Retina (tissue), 1 donor: ENCODE results near the gene MEGF8.

Experiments
- DNase-seq: peaks from one replicate; pipeline ENCODE4 v3.0.0-alpha.2; 2016

MEGF8 gene

DNA sequence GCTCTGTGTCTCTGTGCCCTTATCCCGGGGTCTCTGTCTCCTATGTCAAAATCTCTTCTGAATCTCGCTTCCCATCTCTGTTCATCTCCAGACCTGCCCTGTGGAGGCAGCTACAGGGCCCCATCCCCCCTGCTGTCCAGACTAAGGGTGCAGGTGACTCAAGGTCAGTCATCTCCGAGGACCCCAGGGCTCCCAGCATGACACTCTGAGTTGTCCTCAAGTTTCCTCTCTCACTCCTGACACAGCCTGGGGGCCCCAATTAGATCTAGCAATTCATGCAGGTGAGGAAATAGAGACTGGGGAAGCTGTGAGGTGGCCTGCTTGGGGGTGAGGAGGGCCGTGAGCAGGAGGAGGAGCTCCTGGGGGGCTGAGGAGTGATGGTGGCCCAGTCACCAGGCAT is 66.7 kb downstream of the MEGF8 start:
- no peak for DNase-seq

DNA sequence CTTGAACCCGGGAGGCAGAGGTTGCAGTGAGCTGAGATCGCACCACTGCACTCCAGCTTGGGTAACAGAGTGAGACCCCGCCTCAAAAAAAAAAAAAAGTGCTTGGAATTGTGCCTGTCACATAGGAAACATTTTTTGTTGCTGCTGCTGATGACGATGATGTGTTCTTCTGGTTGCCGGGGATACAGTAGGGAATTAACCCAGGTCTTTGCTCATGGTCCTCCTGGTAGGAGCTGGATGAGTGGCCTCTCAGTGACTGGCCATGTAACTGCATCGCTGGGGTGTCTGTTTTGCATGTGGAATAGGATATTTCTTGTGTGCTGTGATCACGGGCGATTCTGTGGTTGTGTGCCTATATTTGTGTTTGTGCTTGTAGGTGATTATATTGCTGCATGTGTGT is 69.3 kb downstream of the MEGF8 start:
- DNase-seq, result no peak

DNA sequence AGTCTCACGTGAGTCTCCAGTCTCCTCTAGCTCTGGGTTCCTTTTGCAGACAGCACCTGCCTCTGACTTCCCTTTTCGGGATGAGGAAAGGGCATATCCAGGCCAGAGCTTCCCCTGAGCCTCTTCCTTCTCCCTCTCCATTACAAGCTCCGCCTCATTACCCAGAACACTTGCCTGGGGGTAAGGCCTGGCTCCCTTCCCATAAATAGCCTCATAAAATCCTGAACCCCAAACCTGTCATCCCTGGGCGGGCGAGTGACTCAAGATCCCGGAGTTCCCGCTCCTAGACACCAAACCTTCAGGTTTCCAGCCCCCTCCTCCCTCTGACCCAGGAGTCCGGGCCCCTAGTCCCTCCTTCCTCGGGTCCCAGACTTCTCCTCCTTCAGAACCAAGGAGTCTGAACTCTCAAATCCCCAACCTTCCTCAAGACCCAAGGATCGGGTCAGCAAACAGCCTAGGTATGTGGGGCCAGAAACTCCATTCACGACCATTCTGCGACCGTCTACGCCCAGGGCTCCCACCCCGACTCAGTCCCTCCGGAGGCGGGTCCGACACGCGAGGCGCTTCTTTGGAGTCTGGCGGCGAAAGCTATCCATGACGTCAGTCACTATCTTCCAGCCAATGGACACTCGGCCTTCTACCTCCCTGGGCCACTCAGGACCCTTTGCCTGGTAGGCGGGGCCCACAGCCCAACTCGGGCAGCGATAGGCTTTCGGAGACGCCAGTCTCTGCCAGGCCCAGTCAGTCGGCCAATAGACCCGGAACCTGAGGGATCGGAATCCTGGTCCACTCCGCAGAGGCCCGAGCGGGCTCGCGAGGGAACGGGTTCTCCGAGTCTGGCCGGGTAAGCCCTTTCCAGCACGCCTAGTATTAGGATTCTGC is 71.2 kb downstream of the MEGF8 start:
- peak; percentile 98 for DNase-seq

DNA sequence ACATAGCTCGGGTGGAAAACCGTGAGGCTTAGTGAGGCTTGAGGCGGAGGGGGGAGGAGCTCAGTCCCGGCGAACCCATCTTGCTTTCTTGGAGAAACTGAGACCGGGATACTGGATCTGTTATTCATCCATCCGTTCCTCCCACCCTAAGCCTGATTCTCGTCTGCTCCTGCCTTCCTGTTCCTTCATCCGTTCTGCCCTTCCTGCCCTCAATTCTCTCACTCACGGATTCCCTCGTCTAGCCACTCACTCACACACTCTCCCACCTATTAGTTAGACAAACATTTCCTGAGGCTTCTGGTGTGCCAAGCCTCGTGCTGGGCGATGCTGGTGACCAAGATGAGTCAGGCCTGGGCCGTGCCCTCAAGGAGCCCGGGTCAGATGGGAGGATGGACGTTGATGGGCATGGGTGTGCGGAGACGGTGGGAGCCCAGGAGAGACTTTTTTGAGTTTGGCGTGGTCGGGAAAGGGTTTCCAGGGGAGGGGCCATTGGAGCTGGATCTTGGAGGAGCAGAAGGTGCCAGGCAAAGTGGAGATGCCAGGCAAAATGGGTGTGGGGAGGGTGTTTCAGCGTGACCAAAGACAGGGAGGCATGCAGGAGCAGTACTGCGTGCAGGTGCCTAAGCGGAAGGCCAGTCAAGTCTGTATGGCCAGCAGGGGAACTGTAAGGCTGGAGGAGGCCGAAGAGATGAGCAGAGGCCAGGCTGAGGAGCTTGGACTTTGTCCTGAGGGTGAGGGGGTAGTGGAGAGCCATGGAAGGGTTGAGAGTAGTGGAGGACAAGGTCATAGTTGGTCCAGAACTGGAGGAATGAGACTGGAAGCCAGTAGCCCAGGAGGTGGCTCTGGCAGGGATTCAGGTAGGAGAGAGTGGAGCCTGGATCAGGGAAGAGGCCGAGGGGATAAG is 72.1 kb downstream of the MEGF8 start:
- peak; percentile 32 for DNase-seq

DNA sequence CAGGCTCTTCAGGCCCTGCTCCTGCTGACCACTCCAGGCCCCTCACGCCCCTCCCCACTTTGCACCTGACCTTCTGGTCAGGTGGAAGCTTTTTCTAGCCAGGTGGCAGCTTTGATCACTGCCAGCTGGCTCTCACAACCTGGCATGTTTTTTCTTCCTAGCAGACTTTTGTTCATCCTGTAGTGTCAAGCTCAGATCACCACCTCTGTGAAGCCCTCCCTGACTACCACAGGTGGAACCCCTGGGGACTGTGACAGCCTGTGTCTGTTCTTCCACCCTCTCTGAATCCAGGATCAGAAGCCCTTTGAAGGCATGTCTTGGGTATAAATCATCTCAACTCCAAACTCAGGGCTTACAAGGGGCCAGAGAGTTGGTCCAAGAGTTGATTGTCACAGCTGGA is 75.0 kb downstream of the MEGF8 start:
- no peak for DNase-seq

DNA sequence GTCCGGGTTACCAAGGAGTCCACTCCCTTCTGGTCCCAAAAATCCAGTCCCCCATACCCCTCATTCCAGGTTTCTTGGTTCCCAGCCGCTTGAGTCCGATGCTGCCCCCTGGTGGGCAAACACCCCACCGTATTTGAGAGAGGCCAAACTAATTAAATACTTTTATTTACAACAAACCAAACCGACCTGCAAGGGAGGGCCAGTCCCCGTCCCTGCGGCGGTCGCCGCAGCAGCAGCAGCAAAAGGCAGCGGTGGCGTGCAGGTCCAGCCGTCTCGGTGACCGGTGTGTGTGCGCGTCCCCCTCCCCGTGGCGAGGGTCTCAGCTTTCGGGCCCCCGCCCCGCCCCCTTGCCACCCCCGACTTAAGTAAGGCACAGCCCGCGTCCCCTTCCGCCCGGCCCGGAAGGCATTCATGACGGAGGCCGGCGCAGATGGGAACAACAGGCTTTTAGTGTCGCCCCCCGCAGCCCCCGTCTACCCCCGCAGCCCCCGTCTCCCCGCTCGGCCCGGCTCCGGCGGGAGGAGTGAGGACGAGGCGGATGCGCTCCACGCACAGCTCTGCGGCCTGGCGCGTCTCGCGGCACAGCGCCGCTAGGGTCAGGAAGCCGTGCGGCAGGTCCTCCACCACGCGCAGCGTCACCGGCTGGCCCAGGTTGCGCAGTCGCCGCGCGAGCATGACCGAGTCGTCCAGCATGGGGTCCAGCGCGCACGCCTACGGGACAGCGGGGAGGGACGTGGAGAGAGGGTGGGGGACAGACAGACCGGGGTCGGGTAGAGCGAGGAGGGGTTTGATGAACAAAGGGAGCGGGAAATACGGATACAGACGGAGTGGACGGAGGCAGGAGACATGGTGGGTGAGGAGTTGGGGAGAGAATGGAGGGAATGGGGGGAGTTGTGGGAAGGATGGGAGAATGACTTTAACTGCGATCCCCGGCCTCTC is 76.2 kb downstream of the MEGF8 start:
- peak; percentile 91 for DNase-seq

DNA sequence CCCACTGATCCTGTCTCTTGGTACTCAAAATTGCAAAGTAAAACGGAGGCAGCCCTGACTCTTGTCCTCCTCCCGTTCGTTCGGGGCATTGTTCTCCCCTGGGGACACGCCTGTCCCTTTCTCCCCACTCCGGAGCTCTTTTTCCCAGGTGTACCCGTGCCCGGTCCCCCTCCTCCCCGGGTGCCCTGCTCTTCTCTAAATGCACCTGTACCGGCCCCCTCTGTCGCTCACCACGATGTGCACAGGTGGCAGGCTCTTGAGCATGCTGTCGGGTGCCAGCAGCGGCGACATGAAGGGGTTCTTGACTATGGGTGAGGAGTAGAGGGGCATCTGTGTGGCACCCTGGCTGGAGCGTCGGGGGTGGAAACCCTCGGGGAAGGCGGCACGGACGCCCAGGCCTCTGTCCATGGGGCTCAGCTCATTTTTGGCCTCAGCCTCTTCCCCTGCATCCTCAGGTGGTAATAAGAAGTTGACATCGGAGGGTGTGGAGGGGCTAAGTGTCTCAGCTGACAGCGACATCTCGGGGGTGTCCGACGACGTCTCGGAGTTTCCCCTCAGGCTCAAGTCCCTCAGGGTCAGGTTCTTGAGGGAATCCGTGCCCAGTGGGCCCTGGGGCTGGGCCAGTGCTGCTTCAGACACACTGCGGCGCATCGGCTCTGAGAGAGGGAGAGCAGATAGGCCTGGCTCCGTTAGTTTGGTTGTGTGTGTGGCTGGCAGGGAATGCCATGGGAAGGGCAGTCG is 77.1 kb downstream of the MEGF8 start:
- no peak for DNase-seq

DNA sequence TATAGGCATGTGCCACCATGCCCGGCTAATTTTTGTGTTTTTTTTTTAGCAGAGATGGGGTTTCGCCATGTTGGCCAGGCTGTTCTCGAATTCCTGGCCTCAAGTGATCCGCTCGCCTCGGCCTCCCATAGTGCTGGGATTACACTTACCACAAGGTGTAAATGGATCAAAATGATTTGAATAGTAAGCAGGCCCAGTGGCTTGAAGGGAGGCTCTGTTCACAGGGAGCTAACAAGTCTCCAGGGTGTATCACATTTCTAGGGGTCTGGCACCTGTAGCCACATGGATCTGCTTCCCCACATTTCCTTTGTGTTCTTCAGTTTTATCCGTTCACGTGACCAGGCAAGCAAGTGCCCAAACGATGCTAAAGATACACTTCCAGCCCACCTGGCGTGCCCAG is 78.2 kb downstream of the MEGF8 start:
- no peak for DNase-seq

DNA sequence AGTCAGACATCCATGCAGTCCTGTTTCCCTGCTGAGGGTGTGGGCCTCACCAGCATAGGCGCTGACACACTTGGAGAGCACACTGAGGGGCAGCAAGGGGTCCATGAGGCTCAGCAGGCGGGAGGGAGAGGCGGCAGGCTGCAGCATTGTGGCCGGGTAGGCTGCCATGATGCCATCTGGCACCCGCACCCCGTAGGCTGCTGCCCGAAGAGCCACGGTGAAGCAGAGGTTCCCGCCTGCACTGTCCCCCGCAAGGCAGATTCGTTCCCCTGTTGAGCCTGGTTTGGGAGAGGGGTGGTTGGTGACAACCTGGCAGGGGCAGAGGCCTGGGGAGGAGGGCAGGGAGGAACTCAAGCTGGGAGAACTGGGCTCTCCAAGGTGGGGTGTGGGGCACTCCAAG is 80.7 kb downstream of the MEGF8 start:
- no peak for DNase-seq

DNA sequence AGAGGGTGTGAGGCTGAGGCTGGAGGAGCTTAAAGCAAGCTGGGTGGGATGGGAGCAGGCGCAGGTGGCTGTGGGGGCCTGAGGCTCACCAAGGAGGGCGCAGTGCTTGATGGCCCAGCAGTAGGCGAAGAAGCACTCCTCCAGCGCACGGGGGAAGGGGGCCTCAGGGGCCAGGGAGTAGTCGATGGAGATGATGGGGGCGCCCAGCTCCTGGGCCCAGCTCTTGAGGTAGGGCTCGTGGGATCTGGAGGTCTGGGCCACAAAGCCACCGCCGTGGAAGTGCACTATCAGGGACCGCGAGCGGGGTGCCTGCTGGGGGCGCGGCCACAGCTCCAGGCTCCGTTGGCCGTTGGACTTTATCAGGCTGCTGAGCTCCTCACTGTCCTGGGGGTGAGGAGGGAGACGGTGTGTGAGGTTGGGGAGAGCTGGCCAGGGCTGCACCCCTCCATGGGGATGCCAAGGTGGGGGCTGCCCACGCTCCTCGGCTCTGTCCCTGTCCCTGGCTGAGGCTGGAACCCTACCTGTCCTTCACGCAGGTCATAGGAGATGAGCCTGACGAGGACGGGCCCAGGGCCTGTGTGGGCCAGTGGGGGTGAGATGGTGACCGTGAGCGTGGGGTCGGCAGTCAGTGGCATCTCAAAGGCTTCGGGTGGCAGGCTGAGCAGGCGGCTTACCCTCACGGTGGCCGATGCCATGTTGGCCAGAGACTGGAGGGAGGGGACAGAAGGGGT is 81.8 kb downstream of the MEGF8 start:
- no peak for DNase-seq

DNA sequence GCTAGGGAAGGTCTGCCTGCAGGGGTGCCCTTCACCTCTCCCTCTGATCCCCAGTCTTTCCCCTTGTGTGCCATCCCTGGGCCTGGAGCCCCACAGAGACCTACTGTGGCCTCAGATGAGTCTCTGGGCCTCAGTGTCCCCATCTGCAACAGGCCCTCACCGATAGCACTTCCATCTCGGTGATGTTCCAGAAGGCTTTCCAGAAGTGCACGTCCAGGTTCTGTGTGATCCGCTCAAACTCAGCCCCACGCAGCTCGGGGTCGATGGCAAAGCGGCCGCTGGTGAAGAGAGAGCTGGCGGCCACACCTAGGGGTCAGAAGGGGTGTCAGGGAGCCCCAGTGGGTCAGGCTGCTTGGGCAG is 82.4 kb downstream of the MEGF8 start:
- DNase-seq, result no peak

DNA sequence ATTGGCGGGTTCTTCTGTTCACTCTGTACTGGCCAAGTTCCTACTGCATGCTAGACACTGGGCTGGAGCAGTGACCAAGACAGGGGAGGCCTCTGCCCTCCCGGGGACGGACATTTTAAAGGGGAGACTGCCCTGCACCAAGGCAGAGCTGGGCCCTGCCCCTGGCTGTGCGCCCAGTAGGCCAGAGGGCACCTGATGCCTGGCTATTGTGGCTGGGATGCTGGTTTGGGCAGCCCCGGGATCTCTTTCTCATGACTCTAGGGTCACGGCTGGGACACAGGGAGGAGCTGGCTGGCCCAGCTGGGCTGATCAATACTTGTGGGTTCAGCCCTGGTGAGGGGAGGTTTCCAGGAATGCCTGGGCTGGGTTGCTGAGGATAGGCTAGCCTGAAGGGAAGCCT is 84.0 kb downstream of the MEGF8 start:
- DNase-seq, result no peak

DNA sequence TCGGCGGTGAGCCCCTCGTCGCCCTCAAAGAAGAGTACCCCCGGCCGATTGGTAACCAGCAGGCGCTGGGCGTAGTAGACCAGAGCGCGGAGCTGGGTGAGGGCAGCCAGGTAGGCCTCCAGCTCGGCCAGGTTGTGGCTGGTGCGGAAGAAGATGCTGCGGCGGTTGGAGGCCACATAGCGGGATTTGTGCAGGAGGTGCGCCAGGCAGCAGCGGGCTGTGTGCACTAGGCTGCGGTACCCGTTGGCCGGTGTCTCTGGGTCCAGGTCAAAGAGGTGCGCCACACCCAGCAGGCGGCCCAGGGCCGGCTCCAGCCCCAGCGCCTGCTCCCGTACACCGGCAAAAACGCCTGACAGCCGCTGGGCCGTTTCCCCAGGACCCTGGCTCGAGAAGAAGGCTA is 84.9 kb downstream of the MEGF8 start:
- no peak for DNase-seq

DNA sequence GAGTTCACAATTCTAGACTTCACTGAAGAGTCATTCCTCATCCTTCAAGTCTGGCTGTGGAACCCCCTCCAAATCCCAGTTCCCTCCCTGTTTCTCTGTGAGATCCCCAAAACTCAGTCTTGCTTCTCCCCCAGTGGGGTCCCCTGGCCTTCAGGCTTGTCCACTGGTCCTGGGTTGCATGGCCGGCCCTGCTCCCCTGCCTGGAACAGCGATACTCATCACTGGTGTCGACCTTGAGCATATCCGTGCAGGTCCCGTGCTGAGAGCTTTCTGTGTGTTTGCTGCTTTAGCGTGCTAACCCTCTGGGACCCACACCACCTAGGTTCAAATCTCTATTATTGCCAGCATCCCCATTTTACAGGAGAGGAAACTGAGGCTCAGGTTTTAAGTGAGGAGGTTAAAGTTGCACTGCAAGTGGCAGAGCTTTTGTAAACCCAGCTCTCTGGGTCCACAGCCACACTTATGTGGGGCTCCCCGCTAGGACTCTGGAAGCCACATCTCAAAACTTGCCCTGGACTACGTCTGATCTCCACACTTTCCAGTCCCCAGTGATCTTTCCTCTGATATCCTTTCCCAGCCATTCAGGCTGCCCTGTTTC is 86.2 kb downstream of the MEGF8 start:
- DNase-seq, result no peak

DNA sequence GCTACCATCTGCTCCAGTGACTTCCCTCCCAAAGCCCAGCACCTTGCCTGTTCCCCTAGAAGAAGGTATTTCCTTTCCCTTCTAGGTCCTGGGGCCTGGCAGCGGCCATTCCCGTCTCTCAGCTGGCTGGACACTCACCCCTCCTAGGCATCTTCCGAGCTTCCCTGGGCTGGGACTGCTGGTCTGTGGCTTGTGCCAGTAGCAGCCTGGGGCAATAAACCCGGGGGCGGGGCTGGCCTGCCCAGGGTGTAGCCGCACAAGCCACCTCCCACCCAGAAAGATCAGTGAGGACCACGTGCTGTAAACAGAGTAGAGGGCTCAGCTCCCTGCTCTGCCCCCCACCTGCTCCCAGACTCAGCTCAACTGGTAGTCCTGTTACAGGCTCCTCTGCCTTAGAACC is 86.8 kb downstream of the MEGF8 start:
- no peak for DNase-seq

DNA sequence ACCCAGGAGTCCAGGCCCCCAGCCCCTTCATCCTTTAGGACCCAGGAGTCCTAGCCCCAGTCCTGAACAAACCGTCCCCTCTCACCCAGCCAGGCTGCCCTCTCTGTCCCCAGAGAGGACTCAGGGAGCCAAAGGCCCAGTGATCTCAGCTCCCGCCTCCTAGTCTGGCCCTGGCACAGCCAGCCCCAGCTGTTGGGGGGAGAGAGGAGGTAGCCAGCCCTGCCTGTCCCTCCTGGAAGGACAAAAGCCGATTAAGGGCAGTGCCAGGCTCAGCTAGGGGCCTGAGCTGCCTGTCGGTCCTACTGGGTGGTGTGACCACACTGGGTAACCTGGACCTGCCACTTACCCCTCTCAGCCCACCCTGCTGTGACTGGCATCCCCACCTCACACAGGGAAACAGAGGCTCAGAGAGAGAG is 87.2 kb downstream of the MEGF8 start:
- no peak for DNase-seq

DNA sequence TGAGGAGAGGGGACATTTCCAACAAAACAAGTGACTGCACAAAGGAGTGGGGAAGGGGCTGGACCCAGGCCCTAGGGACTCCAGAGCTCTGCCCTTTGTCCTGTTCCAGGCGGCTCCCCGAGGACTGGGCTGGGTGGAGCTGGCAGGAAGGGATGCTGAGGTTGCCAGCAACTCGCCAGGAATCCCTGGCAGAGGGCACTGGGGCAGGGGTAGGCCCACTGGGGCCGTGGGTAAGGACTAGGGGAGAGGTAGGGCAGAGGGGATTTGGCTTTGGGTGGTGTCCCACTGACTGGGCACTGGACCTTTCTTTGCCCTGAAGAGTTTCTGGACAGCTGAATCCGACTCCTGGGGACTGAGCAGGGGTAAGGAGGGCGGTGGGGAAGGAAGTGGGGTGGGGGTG is 93.9 kb downstream of the MEGF8 start:
- no peak for DNase-seq

DNA sequence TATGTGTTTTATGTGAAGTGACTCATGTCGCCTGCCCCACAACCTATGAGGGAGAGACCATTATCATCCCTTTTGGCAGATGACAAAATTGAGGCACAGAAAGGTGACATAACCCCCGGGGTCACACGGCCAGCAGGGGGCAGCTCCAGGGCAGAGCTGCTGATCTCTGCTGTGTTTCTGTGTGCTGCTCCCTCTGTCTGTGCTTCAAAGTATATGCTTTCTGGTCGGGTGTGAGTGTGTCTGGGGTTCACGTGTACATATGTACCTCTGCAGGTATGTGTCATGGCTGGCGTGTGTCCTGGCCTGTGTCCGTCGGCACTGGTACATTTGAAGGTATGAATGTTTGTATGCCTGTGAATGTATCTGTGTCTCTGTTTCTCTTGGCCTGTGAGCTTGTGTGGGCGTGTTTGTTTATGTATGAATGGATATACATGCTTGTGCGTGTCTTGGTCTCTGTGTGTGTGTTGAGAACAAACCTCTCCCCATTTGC is 94.7 kb downstream of the MEGF8 start:
- DNase-seq, result no peak

DNA sequence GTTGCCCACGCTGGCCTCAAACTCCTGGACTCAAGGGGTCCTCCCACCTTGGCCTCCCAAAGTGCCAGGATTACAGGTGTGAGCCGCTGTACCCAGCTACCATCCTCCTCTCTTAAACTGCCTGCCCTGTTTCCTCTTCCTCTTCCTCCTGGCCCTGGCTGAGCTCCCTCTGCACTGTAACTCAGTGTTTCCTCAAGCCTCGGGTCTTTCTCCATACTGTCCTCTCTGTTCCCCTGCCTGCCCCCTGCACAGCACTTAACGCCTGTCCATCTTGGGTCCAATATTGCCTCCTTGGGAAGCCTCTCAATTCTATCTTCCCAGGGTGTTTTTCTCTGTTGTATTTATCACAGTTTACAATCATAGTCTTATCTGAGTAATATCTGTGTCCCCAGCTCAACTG is 95.7 kb downstream of the MEGF8 start:
- DNase-seq, result no peak

DNA sequence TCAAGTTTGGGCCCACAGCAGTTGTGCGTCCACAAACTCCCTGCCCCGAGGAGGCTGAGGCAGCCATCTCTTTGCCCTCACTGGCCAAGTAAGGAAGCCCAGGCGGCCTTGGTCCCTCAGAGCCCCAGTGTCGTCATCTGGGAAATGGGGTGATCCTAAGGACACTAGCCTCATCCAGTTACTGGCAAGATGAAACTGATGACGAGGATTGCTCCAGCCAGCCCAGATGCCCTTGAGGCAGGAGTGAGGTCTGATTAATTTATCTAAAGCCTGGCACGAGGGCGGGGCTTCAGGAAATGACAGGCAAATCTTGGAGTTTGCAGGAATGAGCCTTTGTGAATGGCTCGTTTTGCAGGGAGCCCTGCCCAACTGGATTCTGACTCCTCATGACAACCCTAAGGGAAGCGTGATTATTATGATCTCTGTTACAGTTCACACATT is 96.2 kb downstream of the MEGF8 start:
- no peak for DNase-seq
